NCI-H1417 treated with DMSO at 0.1 percent for 48 hours (cell line): Measurements from ENCODE around the gene EN2.

ENCODE experiments used
- DNase-seq: peaks from one replicate; lab custom pipeline; 2025; lab: John Stamatoyannopoulos, UW

Gene EN2

GRCh38 chr7:155450970-155451801, 6.7 kb upstream of the EN2 start:
- no peak for DNase-seq

DNA sequence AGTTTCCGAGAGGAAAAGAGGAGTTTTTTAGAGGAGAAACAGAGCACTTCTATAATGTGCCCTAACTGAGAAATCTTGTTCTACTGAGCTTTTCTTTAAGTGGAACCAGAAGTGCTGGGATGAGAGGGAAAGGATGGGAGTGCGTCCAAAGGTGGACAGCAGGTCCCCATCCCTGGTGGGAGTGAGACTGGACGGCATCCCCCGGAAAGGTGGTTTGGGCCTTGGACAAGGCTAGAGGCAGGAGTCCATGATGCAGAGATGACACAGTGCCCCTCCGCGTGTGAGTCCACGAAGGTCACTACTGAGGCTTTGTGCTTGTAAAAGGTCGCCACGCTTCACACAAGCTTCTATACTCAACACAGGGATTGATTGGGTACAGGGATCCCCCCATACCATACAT, 6.1 kb upstream of the EN2 start:
- DNase-seq: no peak

DNA sequence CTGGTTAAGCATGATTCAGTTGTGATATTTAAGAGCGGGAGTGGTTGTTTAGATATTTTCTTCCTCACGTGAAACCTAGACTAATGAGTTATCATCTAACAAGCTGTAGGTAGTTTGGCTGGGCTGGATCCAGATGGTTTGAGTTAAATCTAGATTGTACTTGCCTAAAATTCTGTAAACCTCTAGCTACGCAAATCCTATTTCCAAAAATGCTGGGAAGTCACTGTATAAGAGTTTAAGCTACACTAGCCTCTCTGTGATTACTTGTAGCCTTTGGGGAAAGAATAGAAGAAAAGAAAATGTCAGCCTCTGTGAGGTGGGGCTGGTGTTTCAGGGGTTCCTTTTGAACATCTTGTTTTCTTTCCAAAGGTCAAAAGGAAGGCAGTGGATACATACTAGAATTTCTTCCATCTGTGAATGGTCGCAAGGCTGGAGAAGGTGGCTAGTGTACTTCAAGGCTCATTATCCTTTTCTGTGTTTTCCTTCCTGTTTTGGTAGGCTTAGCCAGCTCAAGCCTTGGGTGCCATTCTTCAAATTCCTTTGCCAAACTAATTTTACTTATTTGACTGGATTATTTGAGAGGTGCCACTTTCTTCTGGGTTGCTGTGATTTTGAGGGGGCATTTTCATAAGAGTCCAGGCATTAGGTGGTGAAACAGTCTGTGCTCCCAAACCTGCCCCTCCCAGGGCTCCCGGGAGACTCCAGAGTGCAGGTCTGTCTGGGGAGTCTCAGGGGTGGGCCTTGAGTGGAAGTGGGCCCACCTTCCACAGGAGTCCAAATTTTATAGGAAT, 5.2 kb upstream of the EN2 start:
- DNase-seq: no peak

DNA sequence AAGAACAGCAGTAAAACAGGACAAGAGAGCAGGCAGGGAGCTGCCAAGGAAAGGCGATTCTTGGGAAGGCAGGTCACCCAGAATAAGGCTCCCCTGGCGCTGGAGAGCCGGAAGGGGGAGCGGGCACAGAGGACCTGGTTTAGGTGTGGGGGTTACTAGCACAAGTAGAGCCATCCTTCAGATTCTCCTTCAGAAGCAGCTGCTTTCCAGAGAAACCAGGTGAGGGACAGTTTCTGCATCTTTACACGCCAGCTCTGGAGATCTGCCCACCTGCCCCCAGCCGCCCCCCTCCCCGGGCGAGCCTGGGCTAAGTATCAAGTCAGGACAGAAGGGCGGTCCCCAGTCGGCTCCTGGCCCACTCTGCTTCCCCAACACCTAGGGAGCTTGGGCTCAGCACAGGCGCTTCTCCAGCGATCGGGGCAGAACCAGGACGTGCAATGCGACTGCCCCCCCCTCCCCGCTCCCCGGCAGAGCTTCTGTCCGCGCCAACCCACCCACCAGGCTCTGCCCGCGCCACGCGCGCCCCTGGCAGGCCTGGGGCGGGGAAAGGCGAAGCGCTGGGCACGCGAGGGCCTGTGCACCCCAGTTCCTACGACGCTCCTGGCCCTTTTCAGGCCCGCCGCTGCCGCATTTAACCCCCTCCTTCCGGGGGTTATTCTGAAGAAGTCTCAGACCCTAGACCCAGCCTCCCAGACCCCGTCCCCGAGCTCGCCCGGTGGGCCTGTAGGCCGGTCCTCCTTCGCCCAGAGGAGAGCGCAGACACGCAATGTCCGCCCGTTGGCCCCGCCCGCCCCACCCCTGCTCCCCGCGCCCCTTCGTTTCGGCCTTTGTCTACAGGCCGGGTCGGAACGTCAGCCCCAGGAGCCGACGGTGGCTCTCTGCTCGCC, 4.4 kb upstream of the EN2 start:
- no peak for DNase-seq

GRCh38 chr7:155454183-155455112, 3.5 kb upstream of the EN2 start:
- no peak for DNase-seq

DNA sequence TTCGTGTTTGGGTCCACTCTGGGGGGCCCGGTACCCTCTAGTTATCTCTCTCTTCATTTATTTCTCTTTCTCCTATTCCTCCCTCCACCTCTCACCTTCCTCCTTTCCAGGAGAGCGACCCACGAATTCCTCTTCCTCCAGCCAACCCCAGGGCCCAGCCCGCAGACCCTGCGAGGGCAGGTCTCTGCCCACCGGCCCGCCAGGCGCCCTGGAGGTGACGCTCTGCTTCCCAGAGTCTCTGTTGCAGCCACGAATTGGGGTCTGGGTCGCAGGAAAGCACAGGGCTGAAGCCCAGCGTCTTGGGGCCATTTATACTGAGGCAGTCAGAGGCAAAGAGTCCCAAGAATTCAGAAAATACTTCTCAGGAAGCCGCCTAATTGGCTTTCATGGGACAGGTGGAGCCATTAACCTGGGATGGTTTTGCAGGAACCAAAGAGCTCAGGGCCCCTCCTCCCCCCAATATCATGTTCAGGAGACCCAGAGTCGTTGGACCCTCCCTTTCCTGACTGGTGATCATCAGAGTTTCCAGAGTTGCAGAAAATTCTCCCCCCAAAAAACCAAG, 2.7 kb upstream of the EN2 start:
- no peak for DNase-seq

GRCh38 chr7:155455776-155456737, 1.9 kb upstream of the EN2 start:
- no peak for DNase-seq

DNA sequence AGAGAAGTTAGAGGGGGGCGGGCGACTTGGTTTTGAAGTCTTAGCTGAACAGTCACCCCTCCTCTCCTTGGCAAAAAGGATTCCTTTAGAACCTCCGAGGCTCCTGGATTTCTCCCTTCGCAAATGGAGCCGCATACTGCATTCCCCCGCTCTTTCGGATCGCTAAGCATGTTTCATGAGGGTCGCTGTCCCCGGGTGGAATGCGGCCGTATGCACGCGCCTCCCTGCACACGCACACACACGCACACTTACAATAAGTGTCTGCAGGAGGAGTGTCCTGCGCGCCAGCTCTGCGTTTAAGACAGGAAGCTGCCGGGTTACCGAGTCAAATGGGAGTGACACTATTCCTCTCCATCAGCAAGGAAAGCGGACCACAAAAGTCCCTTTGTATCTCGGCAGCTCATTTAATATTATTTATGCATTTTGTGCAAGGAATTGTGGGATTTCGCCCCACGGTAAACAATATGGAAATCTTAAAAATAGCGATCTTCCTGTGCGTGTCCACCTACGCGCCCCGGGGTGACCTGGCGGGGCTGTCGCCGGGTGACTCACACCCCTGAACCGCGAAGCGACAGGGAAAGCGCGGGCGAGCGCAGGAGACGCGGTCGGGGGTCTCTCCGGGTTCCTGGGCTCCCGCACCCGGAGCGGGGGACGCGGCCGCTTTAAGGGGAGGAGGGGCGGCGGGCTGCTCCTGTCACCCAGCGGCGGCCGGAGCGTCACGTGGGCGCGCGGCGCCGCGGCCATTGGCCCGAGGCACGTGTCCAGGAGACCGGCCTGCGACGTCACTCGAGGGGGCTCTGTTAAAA, 988 bp upstream of the EN2 start:
- no peak for DNase-seq

DNA sequence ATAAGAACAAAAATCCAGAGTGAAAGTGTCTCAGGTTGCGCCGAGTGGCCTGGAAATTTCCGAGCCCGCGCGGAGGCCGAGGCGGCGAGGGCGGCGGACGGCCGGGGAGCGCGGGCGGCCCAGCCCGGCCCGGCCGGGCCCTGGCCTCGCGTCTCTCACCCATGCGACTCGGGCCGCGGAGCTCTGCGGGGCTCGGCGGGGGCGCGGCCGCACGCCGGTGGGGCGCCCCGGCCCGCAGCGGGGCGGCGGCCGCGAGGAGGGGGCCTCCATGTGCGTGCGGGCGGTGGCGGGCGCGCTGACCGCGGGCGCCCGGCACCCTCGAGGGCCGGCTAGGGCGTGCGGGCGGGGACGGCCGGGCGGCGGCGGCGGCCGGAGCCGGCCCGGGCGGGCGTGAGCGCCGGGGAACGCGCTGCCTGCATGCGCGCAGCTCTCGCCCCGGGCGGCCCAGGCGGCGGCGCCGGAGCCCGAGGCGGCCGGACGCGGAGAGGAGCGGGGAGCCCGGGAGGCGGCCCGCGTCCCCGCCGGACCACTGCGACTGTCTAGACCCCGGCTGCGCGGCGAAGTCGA, 302 bp upstream of the EN2 start:
- DNase-seq: no peak

DNA sequence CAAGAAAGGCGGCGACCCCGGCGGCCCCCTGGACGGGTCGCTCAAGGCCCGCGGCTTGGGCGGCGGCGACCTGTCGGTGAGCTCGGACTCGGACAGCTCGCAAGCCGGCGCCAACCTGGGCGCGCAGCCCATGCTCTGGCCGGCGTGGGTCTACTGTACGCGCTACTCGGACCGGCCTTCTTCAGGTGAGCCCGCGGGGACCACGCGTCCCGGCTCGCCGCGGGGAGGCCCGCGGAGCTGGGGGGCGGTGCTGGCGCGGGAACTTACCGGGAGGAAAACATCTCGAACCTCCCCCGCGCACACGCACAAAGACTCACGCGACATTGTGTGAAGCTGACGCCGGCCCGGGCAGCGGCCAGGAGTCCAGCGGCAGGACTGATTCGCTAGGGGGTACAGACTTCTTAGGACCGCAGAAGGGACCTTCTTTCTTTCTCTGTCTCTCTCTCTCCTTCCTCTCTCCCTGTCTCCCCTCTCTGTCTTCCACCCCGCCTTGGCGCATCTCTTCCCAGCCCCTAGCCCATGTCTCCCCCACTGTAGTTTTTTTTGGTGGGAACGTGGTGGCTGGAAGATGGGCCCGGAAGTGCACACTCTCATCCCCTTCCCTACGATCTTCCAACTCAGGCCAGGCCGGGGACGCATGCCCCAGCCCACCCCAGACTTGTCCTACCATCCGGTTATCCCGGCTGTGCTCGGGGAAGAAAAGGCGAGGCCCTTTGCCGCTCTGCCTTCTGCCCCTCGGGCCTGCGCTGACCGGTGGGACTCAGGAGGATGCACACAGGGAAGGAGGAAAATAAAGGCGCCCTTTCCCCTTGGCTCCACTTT, 1.2 kb downstream of the EN2 start:
- no peak for DNase-seq

DNA sequence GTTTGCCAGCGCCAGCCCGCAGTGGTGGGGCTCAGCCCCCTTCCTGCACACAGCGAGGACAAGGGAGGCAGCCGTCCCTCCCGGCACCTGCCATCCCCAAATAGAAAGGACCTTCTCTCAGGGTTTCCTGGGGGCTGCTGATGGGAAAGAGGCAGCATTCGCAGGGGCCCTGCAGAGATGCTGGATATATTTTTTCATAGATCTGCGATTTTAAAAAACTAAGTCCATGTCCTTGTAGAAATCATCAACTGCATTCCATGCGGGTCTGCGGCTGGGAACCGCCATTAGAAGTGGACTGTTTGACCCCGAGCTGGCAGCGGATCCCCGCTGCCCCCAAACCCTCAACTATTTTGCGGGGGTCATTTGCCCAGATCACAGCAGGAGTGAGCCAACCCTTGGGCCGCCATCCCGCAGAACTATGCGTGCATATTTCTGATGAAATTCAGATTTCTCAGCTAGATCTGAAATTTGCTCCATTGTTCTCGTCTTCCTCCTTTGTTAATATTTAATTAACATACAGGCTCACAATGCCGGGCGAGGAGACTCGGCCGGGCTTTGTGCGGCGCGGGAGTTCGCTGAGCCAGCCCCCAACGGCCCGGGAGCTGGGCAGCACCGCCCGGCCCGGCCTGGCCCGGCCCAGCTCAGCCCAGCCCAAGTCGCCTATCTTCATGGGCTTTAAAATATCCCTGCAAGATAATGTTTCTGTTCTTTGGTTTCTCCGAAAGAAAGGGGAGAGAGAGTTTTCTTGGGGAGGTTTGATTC, 2.0 kb downstream of the EN2 start:
- DNase-seq: no peak

- DNase-seq: no peak
Measured at GRCh38 chr7:155460926-155461613, 3.1 kb downstream of the EN2 start.

- DNase-seq: no peak
Measured at GRCh38 chr7:155461631-155462030, 3.7 kb downstream of the EN2 start.

DNA sequence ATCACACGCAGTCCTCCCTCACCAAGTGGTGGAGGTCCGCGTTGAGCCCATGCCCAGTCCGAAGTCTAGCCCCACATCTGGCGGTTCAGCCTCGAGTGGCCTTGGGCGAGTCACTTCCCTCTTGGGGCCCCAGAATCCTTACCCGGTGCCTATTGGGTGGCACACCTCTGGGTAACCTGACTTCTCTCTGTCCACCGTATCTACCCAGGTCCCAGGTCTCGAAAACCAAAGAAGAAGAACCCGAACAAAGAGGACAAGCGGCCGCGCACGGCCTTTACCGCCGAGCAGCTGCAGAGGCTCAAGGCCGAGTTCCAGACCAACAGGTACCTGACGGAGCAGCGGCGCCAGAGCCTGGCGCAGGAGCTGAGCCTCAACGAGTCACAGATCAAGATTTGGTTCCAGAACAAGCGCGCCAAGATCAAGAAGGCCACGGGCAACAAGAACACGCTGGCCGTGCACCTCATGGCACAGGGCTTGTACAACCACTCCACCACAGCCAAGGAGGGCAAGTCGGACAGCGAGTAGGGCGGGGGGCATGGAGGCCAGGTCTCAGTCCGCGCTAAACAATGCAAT, 4.3 kb downstream of the EN2 start:
- DNase-seq: no peak

DNA sequence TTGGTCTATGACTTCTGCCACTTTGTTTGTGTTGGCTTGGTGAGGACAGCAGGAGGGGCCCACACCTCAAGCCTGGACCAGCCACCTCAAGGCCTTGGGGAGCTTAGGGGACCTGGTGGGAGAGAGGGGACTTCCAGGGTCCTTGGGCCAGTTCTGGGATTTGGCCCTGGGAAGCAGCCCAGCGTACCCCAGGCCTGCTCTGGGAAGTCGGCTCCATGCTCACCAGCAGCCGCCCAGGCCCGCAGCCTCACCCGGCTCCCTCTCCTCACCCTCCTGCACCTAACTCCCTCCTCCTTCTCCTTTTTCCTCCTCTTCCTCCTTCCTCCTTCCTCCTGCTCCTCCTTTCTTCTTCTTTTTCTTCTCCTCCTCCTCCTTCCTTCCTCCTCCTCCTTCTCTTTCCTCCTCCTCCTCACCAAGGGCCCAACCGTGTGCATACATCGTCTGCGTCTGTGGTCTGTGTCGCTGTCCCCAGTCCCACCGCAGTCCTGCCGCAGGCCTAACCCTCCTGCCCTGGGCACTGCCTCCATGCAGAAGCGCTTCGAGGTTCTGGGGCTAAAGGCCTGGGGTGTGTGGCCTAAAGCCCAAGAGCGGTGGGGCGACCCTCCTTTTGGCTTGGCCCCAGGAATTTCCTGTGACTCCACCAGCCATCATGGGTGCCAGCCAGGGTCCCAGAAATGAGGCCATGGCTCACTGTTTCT, 5.3 kb downstream of the EN2 start:
- DNase-seq: no peak
